Gastrocnemius medialis (tissue), 4 donors: ENCODE data around the gene MORN3.

ENCODE experiments used
- POLR2A ChIP-seq, 2 donors: fragments of 450-650 bp; IDR thresholded peaks; one replicate each; pipeline ENCODE4 v1.6.1; 2017; ENCODE audit warnings: antibody characterized with exemption in 2 of 2, mild to moderate bottlenecking in 2 of 2, moderate library complexity in 2 of 2
- TF ChIP-seq, protein P1 (sequence below), 5 experiments: fragments of 450-650 bp in 3 of 5; fragments of 200-600 bp in 2 of 5; sonication (generic) in 2 of 5; IDR thresholded peaks in 4 of 5; conservative IDR thresholded peaks in 1 of 5; 1 replicate in 4 of 5; 2 replicates in 1 of 5; pipeline ENCODE4 v1.5.1; 2016 to 2019; ENCODE audit warnings: antibody characterized with exemption in 5 of 5, mild to moderate bottlenecking in 3 of 5, moderate library complexity in 3 of 5

DNA sequence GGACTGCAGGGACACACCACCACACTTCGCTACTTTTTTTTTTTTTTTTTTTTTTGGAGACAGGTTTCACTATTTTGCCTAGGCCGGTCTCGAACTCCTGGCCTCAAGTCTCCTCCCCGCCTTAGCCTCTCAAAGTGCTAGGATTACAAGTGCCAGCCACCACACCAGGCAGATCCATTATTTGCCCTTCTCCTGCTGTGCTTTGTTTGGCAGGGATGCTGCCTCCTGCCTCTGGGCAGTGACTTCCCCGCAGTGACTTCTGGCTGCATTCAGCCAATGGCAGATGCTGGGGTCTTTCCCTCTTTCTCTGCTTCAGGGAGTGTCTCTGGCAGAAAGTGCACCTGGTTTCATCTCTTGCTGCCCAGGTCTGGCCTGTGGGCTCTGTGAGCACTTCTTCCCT is 6.7 kb upstream of the MORN3 start:
- TF ChIP-seq, protein P1, sequence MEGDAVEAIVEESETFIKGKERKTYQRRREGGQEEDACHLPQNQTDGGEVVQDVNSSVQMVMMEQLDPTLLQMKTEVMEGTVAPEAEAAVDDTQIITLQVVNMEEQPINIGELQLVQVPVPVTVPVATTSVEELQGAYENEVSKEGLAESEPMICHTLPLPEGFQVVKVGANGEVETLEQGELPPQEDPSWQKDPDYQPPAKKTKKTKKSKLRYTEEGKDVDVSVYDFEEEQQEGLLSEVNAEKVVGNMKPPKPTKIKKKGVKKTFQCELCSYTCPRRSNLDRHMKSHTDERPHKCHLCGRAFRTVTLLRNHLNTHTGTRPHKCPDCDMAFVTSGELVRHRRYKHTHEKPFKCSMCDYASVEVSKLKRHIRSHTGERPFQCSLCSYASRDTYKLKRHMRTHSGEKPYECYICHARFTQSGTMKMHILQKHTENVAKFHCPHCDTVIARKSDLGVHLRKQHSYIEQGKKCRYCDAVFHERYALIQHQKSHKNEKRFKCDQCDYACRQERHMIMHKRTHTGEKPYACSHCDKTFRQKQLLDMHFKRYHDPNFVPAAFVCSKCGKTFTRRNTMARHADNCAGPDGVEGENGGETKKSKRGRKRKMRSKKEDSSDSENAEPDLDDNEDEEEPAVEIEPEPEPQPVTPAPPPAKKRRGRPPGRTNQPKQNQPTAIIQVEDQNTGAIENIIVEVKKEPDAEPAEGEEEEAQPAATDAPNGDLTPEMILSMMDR (IDR thresholded peaks at IDR 0.05 in 4 of 5, conservative IDR thresholded peaks at IDR 0.05 in 1 of 5), result no peak
- TF ChIP-seq POLR2A (IDR thresholded peaks at IDR 0.05), result no peak
